OCI-LY3 (cell line): ENCODE results near the gene ABCA4.

Source experiments
- H2AFZ ChIP-seq: fragments of 200-600, 300-600 bp; shearing (Covaris generic); 2 replicates; pipeline ENCODE4 v1.6.0; 2014; ENCODE audit warnings: antibody characterized with exemption, low read depth, low read length
- H3K27ac ChIP-seq: fragments of 200-600, 300-600 bp; sonication (generic); 2 replicates; pipeline ENCODE4 v1.5.1; 2014; ENCODE audit warnings: mild to moderate bottlenecking, low read length, moderate library complexity, mixed read lengths
- H3K27me3 ChIP-seq: fragments of 200-600, 300-600 bp; sonication (generic); 2 replicates; pipeline ENCODE4 v1.6.1; 2014; ENCODE audit warnings: low read depth, low read length, mixed read lengths
- H3K36me3 ChIP-seq: fragments of 200-600, 300-600 bp; sonication (generic); replicated peaks from 2 replicates; pipeline ENCODE3; 2014; ENCODE audit warnings: low read depth, low read length, mixed read lengths
- H3K4me1 ChIP-seq: fragments of 300-600, 200-600 bp; sonication (generic); 2 replicates; pipeline ENCODE4 v1.6.1; 2014; ENCODE audit warnings: low read length, mixed read lengths
- H3K4me2 ChIP-seq: fragments of 200-600, 300-600 bp; sonication (generic); 2 replicates; pipeline ENCODE4 v1.6.1; 2014; ENCODE audit warnings: low read length, mixed read lengths
- H3K4me3 ChIP-seq: fragments of 300-600, 200-600 bp; sonication (generic); 2 replicates; pipeline ENCODE4 v1.5.1; 2014; ENCODE audit warnings: antibody characterized with exemption, mild to moderate bottlenecking, low read length, moderate library complexity
- H3K79me2 ChIP-seq: fragments of 300-600, 200-600 bp; shearing (Covaris generic); 2 replicates; pipeline ENCODE4 v1.6.1; 2014; ENCODE audit warnings: mild to moderate bottlenecking, low read length, mixed read lengths
- H3K9ac ChIP-seq: fragments of 300-600, 200-600 bp; shearing (Covaris generic); 2 replicates; pipeline ENCODE4 v1.6.0; 2014; ENCODE audit warnings: mild to moderate bottlenecking, low read length, moderate library complexity
- H3K9me3 ChIP-seq: fragments of 200-600, 300-600 bp; shearing (Covaris generic); 2 replicates; pipeline ENCODE4 v1.6.1; 2014; ENCODE audit warnings: low read length, mixed read lengths; ENCODE audit not compliant: insufficient read depth
- H4K20me1 ChIP-seq: fragments of 200-600, 300-600 bp; sonication (generic); 2 replicates; pipeline ENCODE4 v1.6.1; 2016; ENCODE audit warnings: low read length, mixed read lengths; ENCODE audit not compliant: insufficient read depth
- CTCF ChIP-seq: fragments of 200-600, 300-600 bp; sonication (generic); IDR thresholded peaks from 2 replicates; pipeline ENCODE4 v1.5.1; 2014; ENCODE audit warnings: antibody characterized with exemption, low read length, low read depth
- EZH2phosphoT487 ChIP-seq: fragments of 200-600 bp; shearing (Covaris generic); IDR thresholded peaks from 2 replicates; pipeline ENCODE4 v1.6.1; 2018; ENCODE audit warnings: antibody characterized with exemption, mixed run types, low read depth

The ABCA4 gene

DNA sequence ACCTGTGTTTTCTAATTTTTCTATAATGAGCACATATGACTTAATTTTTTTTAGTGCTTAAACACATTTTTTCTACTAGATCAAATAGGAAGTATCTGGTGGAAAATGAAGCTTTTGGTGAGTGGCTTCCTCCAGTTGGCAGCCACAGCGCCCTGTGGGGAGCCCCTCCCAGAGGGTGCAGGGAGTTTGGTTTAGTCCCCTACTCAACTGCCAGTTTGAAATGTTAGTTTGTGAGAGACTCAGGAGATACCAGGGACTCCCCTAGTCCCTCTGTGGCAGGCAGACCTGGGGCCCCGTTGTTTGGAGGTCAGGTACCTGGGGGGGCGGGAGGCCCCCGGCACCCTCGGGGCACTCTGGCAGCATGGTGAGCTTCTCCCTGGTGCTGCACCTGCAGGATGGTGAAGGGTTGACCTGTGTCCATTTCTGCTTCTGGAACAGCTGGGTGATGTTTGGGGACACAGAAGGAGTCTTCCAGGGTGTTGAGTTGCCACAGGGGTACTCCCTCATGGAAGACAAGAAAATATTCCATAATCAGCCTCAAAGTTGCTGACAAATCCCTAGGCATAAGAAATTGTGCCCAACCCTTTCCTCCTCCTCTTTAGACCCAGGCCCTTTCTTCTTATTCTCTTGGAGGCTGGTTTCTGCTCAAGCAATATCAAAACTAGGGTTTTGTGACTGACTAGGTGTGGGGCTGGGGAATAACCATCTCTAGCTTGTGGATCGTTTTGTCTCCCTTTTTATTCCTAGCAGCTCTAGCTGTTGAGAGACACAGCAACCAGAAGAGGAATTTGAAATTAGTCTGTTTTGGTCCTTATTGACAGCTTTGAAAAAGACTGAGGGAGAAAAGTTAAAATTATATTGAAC, 91.6 kb downstream of the ABCA4 start:
- H3K27me3 ChIP-seq: peaks cover 29% of the 10 kb centered on the region
- no peak overlapping the region for H3K9ac ChIP-seq
- H3K4me3 ChIP-seq: no peak overlapping the region
- H2AFZ ChIP-seq: no peak overlapping the region
- TF ChIP-seq EZH2phosphoT487 (no peak), CTCF (no peak)
- H4K20me1 ChIP-seq: no peaks in the 10 kb centered on the region
- H3K4me2 ChIP-seq: no peak overlapping the region
- no peak overlapping the region for H3K27ac ChIP-seq
- H3K36me3 ChIP-seq: no peaks in the 10 kb centered on the region
- H3K9me3 ChIP-seq: no peaks in the 10 kb centered on the region
- no peaks in the 10 kb centered on the region for H3K79me2 ChIP-seq
- peaks cover 12% of the 10 kb centered on the region for H3K4me1 ChIP-seq

DNA sequence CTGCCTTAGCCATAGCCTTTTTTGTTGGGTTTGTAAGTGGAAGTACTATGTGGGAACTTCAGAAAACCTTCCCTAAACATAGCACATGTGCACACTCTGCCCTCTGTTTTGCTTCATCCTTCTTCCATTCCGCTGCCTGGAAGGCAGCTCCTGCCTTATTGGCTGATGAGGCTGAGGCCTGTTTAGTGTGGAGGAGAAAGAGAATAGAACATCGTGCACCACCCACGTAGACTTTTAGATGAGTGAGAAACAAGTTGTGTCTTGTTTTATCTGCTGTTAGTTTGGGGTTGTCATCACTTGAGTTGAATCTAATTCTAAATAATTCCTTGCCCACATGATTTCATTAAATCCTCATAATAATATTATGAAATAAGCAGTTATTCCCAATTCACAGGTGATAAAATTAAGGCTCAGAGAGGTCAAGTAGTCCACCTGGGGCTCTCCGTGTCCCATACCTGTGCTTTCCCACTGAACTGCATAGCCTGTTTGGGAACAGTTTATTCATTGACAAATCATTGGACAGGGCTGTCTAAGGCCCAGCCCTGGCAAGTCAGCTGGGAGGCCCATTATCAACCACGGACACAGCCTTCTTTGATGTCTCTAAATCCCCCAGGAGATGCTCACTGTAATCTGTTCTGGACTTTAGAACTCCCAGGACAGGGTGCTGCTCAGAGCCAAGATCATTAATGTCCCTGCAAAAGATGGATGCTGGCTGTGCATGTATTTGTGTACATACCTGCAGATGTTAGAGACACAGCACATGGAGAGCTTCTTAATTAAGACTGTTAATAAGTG, 93.0 kb downstream of the ABCA4 start:
- Histone ChIP-seq H3K4me2 (no peak overlapping the region), H3K27me3 (peaks cover 28% of the 10 kb centered on the region; the same call in 1 of the 2 replicates), H3K9ac (no peak overlapping the region), H2AFZ (no peak overlapping the region), H3K4me3 (no peak overlapping the region), H3K27ac (no peak overlapping the region), H3K9me3 (no peaks in the 10 kb centered on the region), H4K20me1 (no peaks in the 10 kb centered on the region), H3K36me3 (no peaks in the 10 kb centered on the region), H3K79me2 (no peaks in the 10 kb centered on the region), H3K4me1 (peaks cover 8% of the 10 kb centered on the region)
- TF ChIP-seq EZH2phosphoT487 (no peak), CTCF (no peak)

DNA sequence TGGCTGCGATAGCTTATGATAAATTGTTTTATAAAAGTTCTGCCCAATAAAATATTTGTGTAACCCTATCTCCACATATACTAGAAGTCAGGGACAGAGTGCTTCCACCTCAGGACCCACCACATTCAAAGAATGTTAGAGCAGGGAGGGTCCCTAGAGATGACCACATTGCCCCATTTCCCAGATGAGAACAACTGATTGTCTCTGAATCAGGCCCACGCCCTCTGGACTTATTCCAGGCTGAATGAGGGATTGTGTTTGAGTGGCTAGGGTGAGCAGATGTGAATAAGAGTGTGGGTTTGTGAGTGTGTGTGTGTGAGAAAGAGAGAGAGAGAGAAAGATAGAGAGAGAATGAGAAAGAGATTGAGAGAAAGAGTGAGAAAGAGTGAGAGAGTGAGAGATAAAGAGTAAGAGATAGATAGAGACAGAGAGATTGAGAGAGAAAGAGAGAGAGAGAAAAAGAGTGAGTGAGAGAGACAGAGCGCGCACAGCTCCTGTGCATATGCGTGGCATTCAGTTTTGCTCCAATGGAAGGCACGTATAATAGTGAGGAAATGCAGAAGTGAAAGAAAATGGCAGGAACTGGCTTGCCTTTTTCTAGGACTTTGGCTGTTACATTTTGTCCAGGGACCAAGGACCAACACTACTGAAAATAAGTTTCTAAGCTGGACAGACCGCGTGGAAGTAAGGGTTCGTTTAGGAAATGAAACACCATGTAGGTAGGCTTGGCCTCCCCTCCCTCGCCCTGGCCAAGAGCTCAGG, 94.1 kb downstream of the ABCA4 start:
- peaks cover 26% of the 10 kb centered on the region; the same call in 1 of the 2 replicates for H3K27me3 ChIP-seq
- no peak for TF ChIP-seq CTCF
- TF ChIP-seq EZH2phosphoT487: no peak
- no peaks in the 10 kb centered on the region for H3K9me3 ChIP-seq
- H3K79me2 ChIP-seq: no peaks in the 10 kb centered on the region
- no peak overlapping the region for H3K4me2 ChIP-seq
- H3K4me3 ChIP-seq: no peak overlapping the region
- H4K20me1 ChIP-seq: no peaks in the 10 kb centered on the region
- no peak overlapping the region for H3K9ac ChIP-seq
- no peaks in the 10 kb centered on the region for H3K36me3 ChIP-seq
- H3K27ac ChIP-seq: no peak overlapping the region
- H2AFZ ChIP-seq: no peak overlapping the region
- no peaks in the 10 kb centered on the region; the same call in 1 of the 2 replicates for H3K4me1 ChIP-seq
